Caco-2 (cell line): ENCODE results near the gene TCF20. TPM values are rescaled to one million over a fixed set of nuclear protein-coding genes. Genes with fewer than 3 reads are reported as not detected.

Experiments used
- BruUV-seq: library from RNA; stranded (reverse); fragments of 400-500 nt; replicated peaks from 2 replicates; lab custom pipeline; 2021; lab: Mats Ljungman, UMichigan
- CTCF ChIA-PET: fragments of 300-600 bp; sonication (Branson Sonifier 250); formaldehyde crosslinking; loops from one replicate; lab custom pipeline; 2022; ENCODE audit warnings: antibody characterized with exemption; lab: Charles Lee
- POLR2A ChIA-PET: fragments of 300-600 bp; sonication (Branson Sonifier 250); formaldehyde crosslinking; loops from one replicate; lab custom pipeline; 2022; ENCODE audit warnings: antibody characterized with exemption; lab: Charles Lee
- DNase-seq, 2 experiments: peaks; one replicate each; pipeline versions ENCODE4 v3.0.0 to v3.0.0-alpha.2; 2020 to 2022
- H3K27me3 ChIP-seq: replicated peaks from 2 replicates; pipeline ENCODE4 v1.6.0; 2011; ENCODE audit warnings: low read length; ENCODE audit not compliant: control insufficient read depth, insufficient read depth
- H3K36me3 ChIP-seq: 2 replicates; pipeline ENCODE4 v1.5.1; 2011; ENCODE audit warnings: low read length; ENCODE audit not compliant: control insufficient read depth, insufficient read depth
- H3K4me1 ChIP-seq: fragments of 250-450 bp; sonication (Bioruptor Pico); 2 replicates; pipeline ENCODE4 v1.5.1; 2020; ENCODE audit warnings: mild to moderate bottlenecking
- H3K4me3 ChIP-seq: 2 replicates; pipeline ENCODE4 v1.5.1; 2011; ENCODE audit warnings: low read depth, mild to moderate bottlenecking, control low read depth, low read length
- H3K9me3 ChIP-seq: fragments of 250-450 bp; sonication (Bioruptor Pico); 2 replicates; pipeline ENCODE4 v1.5.1; 2020; ENCODE audit warnings: mild to moderate bottlenecking, moderate library complexity
- H3K27ac Mint-ChIP-seq: one replicate; pipeline ENCODE4 v1.8.0; 2022; ENCODE audit warnings: mixed read lengths; ENCODE audit not compliant: unreplicated experiment
- H3K27me3 Mint-ChIP-seq: one replicate; pipeline ENCODE4 v1.8.0; 2022; ENCODE audit warnings: mixed read lengths; ENCODE audit not compliant: insufficient read depth, unreplicated experiment
- H3K36me3 Mint-ChIP-seq: one replicate; pipeline ENCODE4 v1.8.0; 2022; ENCODE audit warnings: mild to moderate bottlenecking, mixed read lengths; ENCODE audit not compliant: insufficient read depth, unreplicated experiment
- H3K4me1 Mint-ChIP-seq: one replicate; pipeline ENCODE4 v1.8.0; 2022; ENCODE audit warnings: low read depth, mixed read lengths; ENCODE audit not compliant: unreplicated experiment
- H3K4me3 Mint-ChIP-seq: one replicate; pipeline ENCODE4 v1.8.0; 2022; ENCODE audit warnings: mild to moderate bottlenecking, moderate library complexity, mixed read lengths; ENCODE audit not compliant: unreplicated experiment
- H3K9me3 Mint-ChIP-seq: one replicate; pipeline ENCODE4 v1.8.0; 2022; ENCODE audit warnings: mixed read lengths; ENCODE audit not compliant: unreplicated experiment
- intact Hi-C: fragments of 100-400 bp; cut with micrococcal nuclease; formaldehyde crosslinking; loops from one replicate; pipeline ENCODE4 v1.10.0; 2022; ENCODE audit not compliant: unreplicated experiment
- total RNA-seq: library from RNA; stranded (reverse); gene quantifications from 2 replicates; pipeline ENCODE4 v1.2.3, GENCODE V29; 2022
- TF ChIP-seq, protein P1 (sequence below), 2 experiments: fragments of 200-600 bp in 1 of 2; IDR thresholded peaks; 1 replicate in 1 of 2; 2 replicates in 1 of 2; pipeline versions ENCODE4 v1.5.1 to v1.8.0; 2011 to 2022; ENCODE audit warnings: antibody characterized with exemption in 1 of 2, control low read depth in 1 of 2, inconsistent platforms in 1 of 2, low read depth in 1 of 2, low read length in 1 of 2, mild to moderate bottlenecking in 1 of 2, moderate library complexity in 1 of 2; ENCODE audit not compliant: insufficient read depth in 1 of 2, severe bottlenecking in 1 of 2, unreplicated experiment in 1 of 2

TCF20 gene
- total RNA-seq, 1 experiment from 2014 or later: 82.7 TPM

DNA sequence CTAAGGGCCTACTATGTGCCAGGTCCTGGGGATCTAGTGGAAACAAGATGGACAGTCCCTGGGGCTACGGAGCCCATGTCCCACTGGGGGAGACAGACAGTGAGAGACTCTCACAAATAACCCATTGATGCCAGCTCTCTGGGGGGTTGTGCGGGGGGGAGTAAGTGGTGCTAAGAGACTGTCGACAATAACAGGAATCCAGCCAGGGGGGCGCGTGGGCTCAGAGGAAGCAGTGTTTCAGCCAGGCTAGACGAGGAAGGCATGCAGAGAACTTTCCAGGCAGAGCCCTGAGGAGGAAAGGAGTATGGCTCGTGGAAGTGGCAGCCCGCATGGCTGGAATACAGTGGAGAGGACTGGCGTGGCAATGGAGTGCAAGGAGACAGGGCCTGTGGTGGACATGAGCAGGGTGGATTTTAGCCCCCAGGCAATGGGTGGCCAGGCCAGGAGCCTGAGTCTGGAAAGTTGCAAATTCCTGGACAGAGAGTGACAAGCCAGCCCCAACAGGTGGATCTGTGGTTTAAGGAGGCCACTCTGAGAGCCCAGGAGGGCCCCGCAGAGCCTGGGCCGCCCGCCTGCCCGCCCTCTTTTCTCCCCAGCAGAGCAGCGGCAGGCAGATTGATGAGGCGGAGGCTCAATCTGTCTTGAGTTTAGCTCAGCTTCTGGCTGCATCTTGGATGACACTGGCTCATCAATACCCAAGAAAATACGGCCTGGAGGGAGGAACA, 40.0 kb upstream of the TCF20 start:
- Histone ChIP-seq H3K27me3 (no peaks in the 10 kb centered on the region), H3K36me3 (no peaks in the 10 kb centered on the region), H3K4me3 (no peak overlapping the region), H3K4me1 (peaks cover 58% of the 10 kb centered on the region), H3K9me3 (no peaks in the 10 kb centered on the region)
- no TSS peak for BruUV-seq
- intact Hi-C loops: loop anchor here (10.0 kb wide), 1 partner anchor 216 kb away; the partner anchor contains the start of gene NDUFA6
- no peak for DNase-seq
- Mint-ChIP-seq H3K27ac (peak overlapping the region; percentile 86), H3K4me3 (peak overlapping the region; percentile 30), H3K27me3 (no peaks in the 10 kb centered on the region), H3K9me3 (no peaks in the 10 kb centered on the region), H3K4me1 (peaks cover 53% of the 10 kb centered on the region), H3K36me3 (peaks cover 15% of the 10 kb centered on the region)
- ChIA-PET POLR2A (no interaction called here), CTCF (interaction anchor here (0.7 kb wide), 1 partner anchor 13 kb away, joined by 7 read pairs; no protein-coding TSS in a partner anchor)
- TF ChIP-seq, protein P1, sequence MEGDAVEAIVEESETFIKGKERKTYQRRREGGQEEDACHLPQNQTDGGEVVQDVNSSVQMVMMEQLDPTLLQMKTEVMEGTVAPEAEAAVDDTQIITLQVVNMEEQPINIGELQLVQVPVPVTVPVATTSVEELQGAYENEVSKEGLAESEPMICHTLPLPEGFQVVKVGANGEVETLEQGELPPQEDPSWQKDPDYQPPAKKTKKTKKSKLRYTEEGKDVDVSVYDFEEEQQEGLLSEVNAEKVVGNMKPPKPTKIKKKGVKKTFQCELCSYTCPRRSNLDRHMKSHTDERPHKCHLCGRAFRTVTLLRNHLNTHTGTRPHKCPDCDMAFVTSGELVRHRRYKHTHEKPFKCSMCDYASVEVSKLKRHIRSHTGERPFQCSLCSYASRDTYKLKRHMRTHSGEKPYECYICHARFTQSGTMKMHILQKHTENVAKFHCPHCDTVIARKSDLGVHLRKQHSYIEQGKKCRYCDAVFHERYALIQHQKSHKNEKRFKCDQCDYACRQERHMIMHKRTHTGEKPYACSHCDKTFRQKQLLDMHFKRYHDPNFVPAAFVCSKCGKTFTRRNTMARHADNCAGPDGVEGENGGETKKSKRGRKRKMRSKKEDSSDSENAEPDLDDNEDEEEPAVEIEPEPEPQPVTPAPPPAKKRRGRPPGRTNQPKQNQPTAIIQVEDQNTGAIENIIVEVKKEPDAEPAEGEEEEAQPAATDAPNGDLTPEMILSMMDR (IDR thresholded peaks at IDR 0.05; ENCODE audit: insufficient read depth in 1 of 2, low read depth in 1 of 2, low read length in 1 of 2, severe bottlenecking in 1 of 2, unreplicated experiment in 1 of 2): no peak

DNA sequence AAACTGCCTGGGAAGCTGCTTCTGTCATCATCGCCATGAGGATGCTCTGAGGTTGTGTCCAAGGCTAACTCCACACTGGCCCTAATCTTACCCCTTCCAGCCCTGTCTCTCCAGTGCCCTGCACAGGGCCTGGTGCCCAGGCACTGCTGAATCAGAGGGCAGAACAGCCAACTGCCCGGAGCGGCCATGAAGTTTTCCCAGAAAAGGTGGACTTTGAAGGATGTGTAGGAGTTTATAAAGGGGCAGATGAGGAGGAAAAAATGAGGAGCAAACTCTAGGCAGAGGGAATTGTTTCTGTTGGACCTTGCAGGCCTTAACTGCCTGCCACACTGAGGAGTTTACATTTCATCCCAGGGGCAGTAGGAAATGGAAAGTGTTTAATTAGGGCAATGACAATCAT, 39.4 kb upstream of the TCF20 start:
- H3K27me3 ChIP-seq: no peaks in the 10 kb centered on the region
- intact Hi-C loops: loop anchor here (10.0 kb wide), 1 partner anchor 215 kb away; the partner anchor contains the start of gene NDUFA6
- ChIA-PET POLR2A (no interaction called here), CTCF (interaction anchor here (0.7 to 0.9 kb wide), 3 partner anchors 13 to 332 kb away, joined by 3 to 7 read pairs (median 7); no protein-coding TSS in a partner anchor)
- Mint-ChIP-seq H3K27ac (peak overlapping the region; percentile 86), H3K4me1 (peaks cover 53% of the 10 kb centered on the region), H3K9me3 (no peaks in the 10 kb centered on the region), H3K36me3 (peaks cover 9% of the 10 kb centered on the region), H3K4me3 (no peak overlapping the region), H3K27me3 (no peaks in the 10 kb centered on the region)
- DNase-seq: no peak
- no TSS peak for BruUV-seq
- H3K4me1 ChIP-seq: peaks cover 58% of the 10 kb centered on the region
- no peak overlapping the region for H3K4me3 ChIP-seq
- H3K36me3 ChIP-seq: no peaks in the 10 kb centered on the region
- TF ChIP-seq, protein P1 (IDR thresholded peaks at IDR 0.05; ENCODE audit: insufficient read depth in 1 of 2, low read depth in 1 of 2, low read length in 1 of 2, severe bottlenecking in 1 of 2, unreplicated experiment in 1 of 2): no peak
- H3K9me3 ChIP-seq: no peaks in the 10 kb centered on the region

DNA sequence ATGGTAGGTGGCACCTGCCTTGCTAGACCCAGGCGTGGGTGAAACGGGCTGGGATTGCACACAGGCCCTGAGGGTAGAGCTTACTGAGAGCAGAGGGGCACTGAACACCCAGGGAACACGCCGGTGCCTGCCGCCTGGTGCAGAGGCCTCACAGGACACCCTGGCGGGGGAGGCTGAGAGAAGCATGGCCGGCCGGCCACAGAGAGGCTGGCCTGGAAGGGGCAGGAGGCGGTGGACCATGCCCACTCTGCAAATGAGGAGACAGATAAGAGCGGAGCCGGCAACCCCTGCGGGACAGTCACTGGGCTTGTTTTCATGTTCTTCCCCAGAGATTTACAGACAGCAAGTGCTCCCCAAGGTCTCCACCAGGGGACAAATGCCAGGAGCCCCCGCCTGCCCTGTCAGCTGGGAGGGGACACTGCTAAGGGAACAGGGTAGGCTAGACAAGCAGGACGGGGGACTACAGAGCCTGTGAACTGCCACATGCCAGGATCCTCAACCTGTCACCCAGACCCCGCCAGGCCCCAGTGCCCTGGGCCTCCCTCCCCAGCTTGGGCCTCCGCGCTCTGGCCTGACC, 38.5 kb upstream of the TCF20 start:
- Histone ChIP-seq H3K36me3 (no peaks in the 10 kb centered on the region), H3K4me3 (no peak overlapping the region), H3K4me1 (peaks cover 57% of the 10 kb centered on the region), H3K9me3 (no peaks in the 10 kb centered on the region), H3K27me3 (no peaks in the 10 kb centered on the region)
- CTCF ChIA-PET: interaction anchor here (0.7 to 0.9 kb wide), 2 partner anchors 13 to 331 kb away, joined by 3 to 7 read pairs; no protein-coding TSS in a partner anchor
- Mint-ChIP-seq H3K4me1 (peaks cover 56% of the 10 kb centered on the region), H3K4me3 (no peak overlapping the region), H3K27me3 (no peaks in the 10 kb centered on the region), H3K36me3 (peaks cover 5% of the 10 kb centered on the region), H3K9me3 (no peaks in the 10 kb centered on the region), H3K27ac (peak overlapping the region; percentile 42)
- intact Hi-C loops: no loop called here
- no peak for DNase-seq
- POLR2A ChIA-PET: interaction anchor here (0.6 kb wide), 1 partner anchor 9 kb away, joined by 4 read pairs; no protein-coding TSS in a partner anchor
- no TSS peak for BruUV-seq
- TF ChIP-seq, protein P1 (IDR thresholded peaks at IDR 0.05; ENCODE audit: insufficient read depth in 1 of 2, low read depth in 1 of 2, low read length in 1 of 2, severe bottlenecking in 1 of 2, unreplicated experiment in 1 of 2): no peak
